H9 (cell line): ENCODE data around the gene CCDC12. TPM values are rescaled to one million over a fixed set of nuclear protein-coding genes. Genes with fewer than 3 reads are reported as not detected.

Experiments
- DNase-seq: peaks from one replicate; pipeline ENCODE4 v3.0.0-alpha.2; 2017
- H2AFZ ChIP-seq: one replicate; pipeline ENCODE4 v1.6.1; 2013; ENCODE audit warnings: mild to moderate bottlenecking, low read length, control low read depth, moderate library complexity
- H2AK5ac ChIP-seq: 2 replicates; pipeline ENCODE4 v1.6.1; 2013; ENCODE audit warnings: low read length, control low read depth, mixed read lengths; ENCODE audit not compliant: insufficient read length
- H2BK120ac ChIP-seq: one replicate; pipeline ENCODE4 v1.6.1; 2013; ENCODE audit warnings: low read depth, mild to moderate bottlenecking, low read length, control low read depth, inconsistent platforms; ENCODE audit not compliant: poor library complexity, severe bottlenecking
- H2BK12ac ChIP-seq: 2 replicates; pipeline ENCODE4 v1.6.1; 2013; ENCODE audit warnings: low read length, control low read depth, mixed read lengths, low read depth; ENCODE audit not compliant: insufficient read length
- H2BK15ac ChIP-seq: 2 replicates; pipeline ENCODE4 v1.6.1; 2013; ENCODE audit warnings: low read depth, low read length, control low read depth
- H2BK20ac ChIP-seq: one replicate; pipeline ENCODE4 v1.6.1; 2013; ENCODE audit warnings: low read depth, mild to moderate bottlenecking, low read length, control low read depth, inconsistent platforms; ENCODE audit not compliant: poor library complexity, severe bottlenecking
- H2BK5ac ChIP-seq: 2 replicates; pipeline ENCODE4 v1.6.1; 2013; ENCODE audit warnings: low read length, control low read depth, mixed read lengths; ENCODE audit not compliant: insufficient read length
- H3K14ac ChIP-seq: 2 replicates; pipeline ENCODE4 v1.6.1; 2013; ENCODE audit warnings: low read length, control low read depth; ENCODE audit not compliant: insufficient read depth
- H3K18ac ChIP-seq: 2 replicates; pipeline ENCODE4 v1.6.1; 2013; ENCODE audit warnings: low read depth, mild to moderate bottlenecking, mixed read lengths, low read length, control low read depth; ENCODE audit not compliant: insufficient read length
- H3K23ac ChIP-seq: 2 replicates; pipeline ENCODE4 v1.6.1; 2013; ENCODE audit warnings: low read length, control low read depth, mixed read lengths, low read depth; ENCODE audit not compliant: insufficient read length
- H3K23me2 ChIP-seq: 2 replicates; pipeline ENCODE4 v1.6.1; 2013; ENCODE audit warnings: low read depth, mild to moderate bottlenecking, mixed read lengths, low read length, control low read depth; ENCODE audit not compliant: insufficient read length, poor library complexity, severe bottlenecking
- H3K27ac ChIP-seq: 2 replicates; pipeline ENCODE4 v1.5.1; 2013; ENCODE audit warnings: low read length, control low read depth, mixed read lengths, low read depth; ENCODE audit not compliant: insufficient read length
- H3K27me3 ChIP-seq: 2 replicates; pipeline ENCODE4 v1.6.1; 2013; ENCODE audit warnings: low read length, control low read depth, inconsistent platforms; ENCODE audit not compliant: insufficient read depth
- H3K4ac ChIP-seq: 2 replicates; pipeline ENCODE4 v1.6.1; 2013; ENCODE audit warnings: low read depth, mild to moderate bottlenecking, control low read depth, inconsistent platforms, low read length, moderate library complexity
- H3K4me1 ChIP-seq: 2 replicates; pipeline ENCODE4 v1.6.1; 2013; ENCODE audit warnings: low read length, control low read depth, inconsistent platforms; ENCODE audit not compliant: insufficient read depth
- H3K4me2 ChIP-seq: 2 replicates; pipeline ENCODE4 v1.6.1; 2013; ENCODE audit warnings: low read length, control low read depth, mixed read lengths; ENCODE audit not compliant: insufficient read length, insufficient read depth
- H3K56ac ChIP-seq: 2 replicates; pipeline ENCODE4 v1.6.1; 2013; ENCODE audit warnings: low read depth, mild to moderate bottlenecking, mixed read lengths, low read length, control low read depth; ENCODE audit not compliant: insufficient read length
- H3K79me1 ChIP-seq: 2 replicates; pipeline ENCODE4 v1.6.1; 2013; ENCODE audit warnings: low read depth, mild to moderate bottlenecking, moderate library complexity, low read length, control low read depth, inconsistent platforms; ENCODE audit not compliant: insufficient read depth, poor library complexity, severe bottlenecking
- H3K79me2 ChIP-seq: 2 replicates; pipeline ENCODE4 v1.6.1; 2013; ENCODE audit warnings: low read length, control low read depth, inconsistent platforms; ENCODE audit not compliant: insufficient read depth
- H3K9ac ChIP-seq: 2 replicates; pipeline ENCODE4 v1.6.1; 2013; ENCODE audit warnings: low read length, control low read depth, mixed read lengths; ENCODE audit not compliant: insufficient read length; ENCODE audit errors: extremely low read depth
- H3K9me3 ChIP-seq: one replicate; pipeline ENCODE4 v1.6.1; 2013; ENCODE audit warnings: low read depth, low read length, inconsistent platforms; ENCODE audit not compliant: control insufficient read depth
- H3T11ph ChIP-seq: one replicate; pipeline ENCODE4 v1.6.1; 2013; ENCODE audit warnings: mild to moderate bottlenecking, low read length, control low read depth, inconsistent platforms
- H4K20me1 ChIP-seq: one replicate; pipeline ENCODE4 v1.6.1; 2013; ENCODE audit not compliant: control insufficient read depth, insufficient read length, insufficient read depth
- H4K5ac ChIP-seq: 2 replicates; pipeline ENCODE4 v1.6.1; 2013; ENCODE audit warnings: low read depth, mild to moderate bottlenecking, mixed read lengths, low read length, control low read depth; ENCODE audit not compliant: insufficient read length
- H4K8ac ChIP-seq: replicated peaks from 2 replicates; pipeline ENCODE4 v1.6.1; 2013; ENCODE audit warnings: low read length, control low read depth, mixed read lengths, low read depth; ENCODE audit not compliant: insufficient read length
- H4K91ac ChIP-seq: 2 replicates; pipeline ENCODE4 v1.6.1; 2013; ENCODE audit warnings: low read depth, mild to moderate bottlenecking, moderate library complexity, mixed read lengths, low read length, control low read depth; ENCODE audit not compliant: insufficient read length
- H3K27ac Mint-ChIP-seq, 3 experiments: 2 replicates in 2 of 3; 3 replicates in 1 of 3; pipeline ENCODE4 v1.8.0; 2020 to 2021; ENCODE audit warnings: mixed read lengths in 3 of 3, mild to moderate bottlenecking in 1 of 3, moderate library complexity in 1 of 3
- H3K27me3 Mint-ChIP-seq: 2 replicates; pipeline ENCODE4 v1.8.0; 2021; ENCODE audit warnings: low read depth, mild to moderate bottlenecking, moderate library complexity, mixed read lengths
- H3K36me3 Mint-ChIP-seq, 3 experiments: 2 replicates in 2 of 3; 3 replicates in 1 of 3; pipeline ENCODE4 v1.8.0; 2020 to 2021; ENCODE audit warnings: low read depth in 3 of 3, mixed read lengths in 3 of 3; ENCODE audit not compliant: insufficient read depth in 1 of 3
- H3K4me1 Mint-ChIP-seq, 2 experiments: 2 replicates each; pipeline ENCODE4 v1.8.0; 2020; ENCODE audit warnings: mixed read lengths in 2 of 2
- H3K4me3 Mint-ChIP-seq, 2 experiments: 2 replicates in 1 of 2; 3 replicates in 1 of 2; pipeline ENCODE4 v1.8.0; 2020 to 2021; ENCODE audit warnings: mild to moderate bottlenecking in 2 of 2, mixed read lengths in 2 of 2, moderate library complexity in 1 of 2
- H3K9me3 Mint-ChIP-seq, 2 experiments: 2 replicates in 1 of 2; 3 replicates in 1 of 2; pipeline ENCODE4 v1.8.0; 2020; ENCODE audit warnings: mild to moderate bottlenecking in 2 of 2, mixed read lengths in 2 of 2, moderate library complexity in 1 of 2
- WGBS: extraction: QIAGEN DNeasy Blood & Tissue Kit; methylation state at CpG from one replicate; pipeline ENCODE4 v1.1.7; 2013; ENCODE audit warnings: missing lambda C conversion rate, low lambda C conversion rate, mixed read lengths; ENCODE audit not compliant: insufficient read length; ENCODE audit errors: extremely low coverage; 5-methylcytosine and 5-hydroxymethylcytosine counted together
- total RNA-seq: library from RNA; stranded (reverse); gene quantifications from 2 replicates; pipeline ENCODE4 v1.2.1, GENCODE V29; 2021
- TF ChIP-seq, protein P1 (sequence below): fragments of 200-600 bp; sonication (generic); conservative IDR thresholded peaks from 3 replicates; pipeline ENCODE4 v1.8.0; 2021; ENCODE audit warnings: antibody characterized with exemption, mild to moderate bottlenecking

CCDC12 gene
- total RNA-seq, 1 experiment from 2014 or later, result 54.0 TPM

- Histone ChIP-seq H3K4me1 (no peaks in the 10 kb centered on the region), H3K23ac (no peak overlapping the region), H3K79me2 (no peaks in the 10 kb centered on the region), H3K9me3 (no peaks in the 10 kb centered on the region), H3K79me1 (no peaks in the 10 kb centered on the region), H4K8ac (no peak overlapping the region), H2AFZ (no peak overlapping the region), H3K18ac (no peak overlapping the region), H2BK15ac (no peak overlapping the region), H2BK20ac (no peak overlapping the region), H3T11ph (no peak overlapping the region), H3K4ac (no peak overlapping the region), H2AK5ac (no peak overlapping the region), H4K91ac (no peak overlapping the region), H3K27me3 (peaks cover 20% of the 10 kb centered on the region), H4K5ac (no peak overlapping the region), H2BK120ac (no peak overlapping the region), H3K23me2 (no peaks in the 10 kb centered on the region), H3K27ac (no peak overlapping the region), H4K20me1 (no peaks in the 10 kb centered on the region), H3K4me2 (no peak overlapping the region), H3K9ac (no peak overlapping the region), H3K56ac (no peak overlapping the region), H2BK5ac (no peak overlapping the region), H3K14ac (no peak overlapping the region), H2BK12ac (no peak overlapping the region)
- no peak for DNase-seq
- TF ChIP-seq, protein P1, sequence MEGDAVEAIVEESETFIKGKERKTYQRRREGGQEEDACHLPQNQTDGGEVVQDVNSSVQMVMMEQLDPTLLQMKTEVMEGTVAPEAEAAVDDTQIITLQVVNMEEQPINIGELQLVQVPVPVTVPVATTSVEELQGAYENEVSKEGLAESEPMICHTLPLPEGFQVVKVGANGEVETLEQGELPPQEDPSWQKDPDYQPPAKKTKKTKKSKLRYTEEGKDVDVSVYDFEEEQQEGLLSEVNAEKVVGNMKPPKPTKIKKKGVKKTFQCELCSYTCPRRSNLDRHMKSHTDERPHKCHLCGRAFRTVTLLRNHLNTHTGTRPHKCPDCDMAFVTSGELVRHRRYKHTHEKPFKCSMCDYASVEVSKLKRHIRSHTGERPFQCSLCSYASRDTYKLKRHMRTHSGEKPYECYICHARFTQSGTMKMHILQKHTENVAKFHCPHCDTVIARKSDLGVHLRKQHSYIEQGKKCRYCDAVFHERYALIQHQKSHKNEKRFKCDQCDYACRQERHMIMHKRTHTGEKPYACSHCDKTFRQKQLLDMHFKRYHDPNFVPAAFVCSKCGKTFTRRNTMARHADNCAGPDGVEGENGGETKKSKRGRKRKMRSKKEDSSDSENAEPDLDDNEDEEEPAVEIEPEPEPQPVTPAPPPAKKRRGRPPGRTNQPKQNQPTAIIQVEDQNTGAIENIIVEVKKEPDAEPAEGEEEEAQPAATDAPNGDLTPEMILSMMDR, result no peak
- no peaks in the 10 kb centered on the region for H3K9me3 Mint-ChIP-seq
- peaks cover 8 to 21% of the 10 kb centered on the region in 2 experiments for H3K4me1 Mint-ChIP-seq
- no peaks in the 10 kb centered on the region for H3K36me3 Mint-ChIP-seq
- H3K27me3 Mint-ChIP-seq, result peaks cover 96% of the 10 kb centered on the region
- no peak overlapping the region for H3K4me3 Mint-ChIP-seq
- no peak overlapping the region for H3K27ac Mint-ChIP-seq
- no CpG with 5 or more reads among the region's 9 CpGs for WGBS
Observed at GRCh38 chr3:46875560-46875959, 101.0 kb downstream of the CCDC12 start.
